ENCODE measurements around the gene DCUN1D2.
"Not testable (repeated sequence)": the region's sequence is repeated elsewhere in the genome, so short reads cannot be mapped to it uniquely, and the experiment has no call there.

The DCUN1D2 gene

DNA sequence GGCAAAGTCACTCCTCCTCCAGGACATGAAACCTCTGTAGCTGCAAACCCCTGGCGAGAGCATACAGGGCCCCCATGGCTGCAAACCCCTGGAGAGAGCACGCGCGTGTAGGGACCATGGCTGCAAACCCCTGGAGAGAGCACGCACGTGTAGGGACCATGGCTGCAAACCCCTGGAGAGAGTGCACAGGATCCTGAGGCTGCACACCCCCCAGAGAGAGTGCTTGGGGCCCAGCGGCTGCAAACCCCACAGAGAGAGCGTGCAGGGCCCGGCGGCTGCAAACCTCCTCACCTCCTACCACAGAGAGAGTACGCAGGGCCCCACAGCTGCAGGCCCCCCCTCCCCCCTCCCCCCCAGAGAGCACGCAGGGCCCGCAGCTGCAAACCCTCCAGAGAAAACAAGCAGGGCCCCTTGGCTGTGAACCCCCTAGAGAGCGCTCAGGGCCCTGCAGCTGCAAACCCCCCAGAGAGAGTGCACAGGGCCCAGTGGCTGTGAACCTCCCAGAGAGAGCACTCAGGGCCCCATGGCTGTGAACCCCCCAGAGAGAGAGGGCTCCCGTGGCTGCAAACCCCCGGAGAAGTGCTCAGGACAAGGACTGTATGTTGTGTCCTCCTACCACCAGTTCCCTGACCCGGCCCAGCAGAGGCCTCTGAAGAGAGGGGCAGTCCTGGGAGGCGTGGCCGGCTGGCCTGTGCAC, 44.6 kb downstream of the DCUN1D2 start:
- no peak for DNase-seq (ENCODE audit: low read depth)

- DNase-seq (ENCODE audit: low read depth): no peak
Observed at GRCh38 chr13:113443991-113444390, 46.5 kb downstream of the DCUN1D2 start.

DNA sequence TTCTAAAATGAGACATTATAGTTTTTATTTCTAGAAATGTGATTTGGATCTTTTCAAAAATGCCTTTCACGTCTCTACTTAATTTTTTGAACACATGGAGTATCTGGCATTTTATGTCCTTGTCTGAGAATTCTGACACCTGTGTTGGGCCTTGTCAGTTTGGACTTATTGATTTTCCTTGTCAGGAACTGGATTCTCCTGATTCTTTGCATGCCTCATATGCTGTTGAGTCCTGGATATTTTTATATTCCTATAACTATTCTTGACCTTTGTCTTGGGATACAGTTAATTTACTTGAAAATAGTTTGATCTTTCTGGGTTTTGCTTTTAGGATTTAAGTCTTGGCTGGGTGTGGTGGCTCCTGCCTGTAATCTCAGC, 47.5 kb downstream of the DCUN1D2 start:
- DNase-seq (ENCODE audit: low read depth): no peak

DNA sequence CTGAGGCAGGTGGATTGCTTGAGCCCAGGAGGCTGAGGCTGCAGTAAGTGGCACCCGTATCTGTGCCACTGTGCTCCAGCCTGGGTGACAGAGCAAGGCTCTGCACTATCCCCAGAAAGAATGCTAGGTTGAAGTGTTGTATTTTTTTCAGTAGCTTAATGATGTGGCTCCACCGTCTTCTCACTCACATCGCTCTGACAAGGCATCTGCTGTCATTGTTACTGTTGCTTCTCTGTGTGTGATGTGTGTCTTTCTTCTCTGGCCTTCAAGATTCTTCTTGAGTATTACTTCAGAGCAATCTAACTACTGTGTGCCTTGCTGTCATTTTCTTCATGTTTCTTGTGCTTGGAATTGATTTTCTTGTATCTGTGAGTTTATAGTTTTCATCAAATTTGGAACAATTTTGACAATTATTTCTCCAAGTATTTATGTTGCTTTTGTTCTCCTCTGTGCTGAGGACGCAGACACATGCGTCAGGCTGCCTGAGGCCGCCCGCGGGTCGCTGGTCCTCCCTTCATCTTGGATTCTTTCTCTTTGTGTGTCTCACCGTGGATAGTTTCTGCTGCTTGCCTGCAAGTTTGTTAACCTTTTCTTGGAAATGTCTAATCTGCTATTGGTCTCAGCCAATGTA, 48.0 kb downstream of the DCUN1D2 start:
- DNase-seq (ENCODE audit: low read depth): no peak

DNA sequence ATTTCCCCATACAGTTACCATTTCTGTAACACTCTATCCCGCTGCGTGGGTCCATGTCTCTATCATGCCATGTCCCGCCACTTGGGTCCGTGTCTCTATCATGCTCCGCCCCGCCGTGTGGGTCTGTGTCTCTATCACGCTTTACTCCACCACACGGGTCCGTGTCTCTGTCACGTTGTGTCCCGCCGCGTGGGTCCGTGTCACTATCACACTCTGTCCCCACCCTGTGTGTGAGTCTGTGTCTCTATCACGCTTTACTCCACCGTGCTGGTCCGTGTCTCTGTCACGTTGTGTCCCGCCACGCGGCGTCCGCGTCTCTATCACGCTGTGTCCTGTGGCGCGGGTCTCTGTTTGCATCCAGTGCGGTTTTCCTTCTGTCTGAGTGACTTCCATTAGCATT, 48.9 kb downstream of the DCUN1D2 start:
- DNase-seq (ENCODE audit: low read depth): no peak

GRCh38 chr13:113437408-113438010, 53.0 kb downstream of the DCUN1D2 start:
- DNase-seq (ENCODE audit: low read depth): no peak

- DNase-seq (ENCODE audit: low read depth): not testable (repeated sequence)
Observed at GRCh38 chr13:113436866-113437265, 53.6 kb downstream of the DCUN1D2 start.

GRCh38 chr13:113435907-113436306, 54.6 kb downstream of the DCUN1D2 start:
- DNase-seq (ENCODE audit: low read depth): not testable (repeated sequence)

- no peak for DNase-seq (ENCODE audit: low read depth)
Observed at GRCh38 chr13:113433391-113433916, 57.1 kb downstream of the DCUN1D2 start.

DNA sequence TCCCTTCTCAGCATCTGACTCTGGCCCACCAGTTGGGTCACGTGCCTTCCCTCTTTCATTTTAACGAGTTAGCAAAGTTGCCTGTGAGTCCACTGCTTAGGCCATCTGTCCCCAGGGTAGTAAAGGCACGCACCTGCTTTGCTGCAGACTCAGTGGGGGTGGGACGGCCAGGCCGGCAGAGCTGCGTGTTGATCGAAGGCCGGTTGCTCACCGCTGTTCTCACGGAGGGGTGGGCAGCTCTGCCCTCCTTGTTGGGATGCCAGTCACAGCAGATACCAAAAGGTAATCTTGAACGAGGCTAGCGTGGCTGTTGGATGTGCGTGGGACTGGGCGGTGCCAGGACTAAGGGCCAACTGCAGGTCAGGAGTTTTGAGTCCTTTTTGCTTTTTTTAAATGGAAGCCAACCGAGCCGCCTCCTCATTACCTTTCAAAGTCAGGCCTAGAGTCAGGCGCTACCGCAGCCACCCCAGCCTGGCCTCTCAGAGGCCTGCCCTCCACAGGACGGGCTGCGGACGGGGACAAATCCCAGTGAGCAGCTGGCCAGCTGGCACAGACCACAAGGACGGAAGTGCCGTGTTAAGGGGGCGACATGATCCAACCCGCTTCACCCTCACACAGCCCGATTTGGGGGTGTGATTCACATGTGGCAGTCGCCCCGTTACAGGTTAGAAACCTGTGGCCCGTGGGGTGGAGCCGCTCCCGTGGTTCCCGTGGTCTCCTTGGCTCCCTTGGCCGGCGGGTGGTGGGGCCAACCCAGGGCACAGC, 57.8 kb downstream of the DCUN1D2 start:
- DNase-seq (ENCODE audit: low read depth): no peak

DNA sequence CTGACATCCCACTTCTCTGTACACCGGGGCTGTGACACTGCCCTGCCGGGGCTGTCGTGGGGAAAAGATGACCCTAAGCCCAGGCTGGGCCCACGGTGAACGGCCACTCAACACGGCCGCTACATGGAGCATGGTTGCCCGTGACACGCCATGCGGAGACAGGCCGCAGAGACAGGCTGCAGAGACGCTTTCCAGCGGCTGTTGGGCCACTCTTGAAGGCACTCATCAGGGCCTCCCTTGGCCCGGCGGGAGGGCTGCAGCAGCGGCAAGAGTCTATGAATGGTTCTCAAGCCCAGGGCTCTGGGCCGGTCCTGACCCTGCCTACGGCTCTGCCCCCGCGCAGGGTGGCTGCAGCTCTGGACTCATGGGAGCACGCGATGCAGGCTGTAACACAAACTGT, 59.3 kb downstream of the DCUN1D2 start:
- DNase-seq (ENCODE audit: low read depth): no peak

- DNase-seq (ENCODE audit: low read depth): no peak
Observed at GRCh38 chr13:113430378-113431110, 60.0 kb downstream of the DCUN1D2 start.

GRCh38 chr13:113429608-113429985, 60.9 kb downstream of the DCUN1D2 start:
- no peak for DNase-seq (ENCODE audit: low read depth)

DNA sequence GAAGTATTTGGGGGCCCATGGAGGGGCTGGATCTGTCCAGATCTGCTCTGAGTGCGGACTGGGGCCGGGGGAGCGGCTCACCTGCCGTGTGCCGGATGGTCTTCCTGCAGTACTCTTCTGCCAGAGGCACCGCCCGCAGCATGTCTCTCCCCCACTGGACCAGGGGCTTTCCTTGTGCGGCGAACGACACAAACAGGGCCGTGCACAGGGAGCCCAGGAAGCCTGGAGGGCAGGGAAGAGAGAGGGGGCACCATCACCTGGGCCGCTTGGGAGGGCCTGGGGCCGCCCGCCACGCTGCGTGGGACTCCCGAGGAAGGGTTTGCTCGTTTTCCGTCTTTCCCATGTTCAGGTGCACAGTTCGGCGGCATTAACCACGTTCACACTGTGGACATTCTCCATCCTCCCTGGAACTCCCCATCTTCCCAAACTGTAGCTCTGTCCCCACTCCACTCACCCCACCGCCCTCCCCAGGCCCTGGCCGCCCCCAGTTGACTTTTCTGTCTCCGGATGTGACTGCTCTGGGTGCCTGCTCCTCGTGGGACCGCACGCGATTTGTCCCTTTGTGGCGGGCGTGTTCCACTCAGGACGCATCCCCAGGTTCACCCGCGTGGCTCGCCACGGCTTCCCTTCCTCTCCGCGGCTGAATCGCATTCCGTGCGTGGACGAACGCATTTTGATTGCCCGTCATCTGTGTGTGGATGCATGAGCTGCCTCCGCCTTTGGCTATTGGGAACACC, 61.5 kb downstream of the DCUN1D2 start:
- no peak for DNase-seq (ENCODE audit: low read depth)

DNA sequence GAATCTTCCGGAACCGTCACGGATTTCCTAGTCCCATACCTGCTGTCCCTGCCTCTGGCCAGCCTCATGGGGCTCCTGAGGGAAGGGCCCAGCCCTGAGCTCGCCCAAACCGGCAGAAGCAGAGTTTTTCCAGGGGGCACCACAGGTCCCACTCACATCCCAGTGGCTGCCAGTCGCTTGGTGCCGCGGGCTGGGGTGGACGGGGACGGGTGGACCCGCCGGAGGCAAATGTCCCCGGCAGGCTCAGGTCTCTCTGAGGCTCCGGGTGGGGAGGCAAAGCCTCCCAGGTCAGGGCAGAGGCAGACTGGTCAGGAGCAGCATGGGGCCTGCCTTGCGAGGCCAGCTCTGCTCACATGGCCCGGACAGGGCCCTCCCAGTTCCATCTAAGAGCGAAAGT, 62.0 kb downstream of the DCUN1D2 start:
- DNase-seq (ENCODE audit: low read depth): no peak

- no peak for DNase-seq (ENCODE audit: low read depth)
Observed at GRCh38 chr13:113427562-113428468, 62.7 kb downstream of the DCUN1D2 start.

DNA sequence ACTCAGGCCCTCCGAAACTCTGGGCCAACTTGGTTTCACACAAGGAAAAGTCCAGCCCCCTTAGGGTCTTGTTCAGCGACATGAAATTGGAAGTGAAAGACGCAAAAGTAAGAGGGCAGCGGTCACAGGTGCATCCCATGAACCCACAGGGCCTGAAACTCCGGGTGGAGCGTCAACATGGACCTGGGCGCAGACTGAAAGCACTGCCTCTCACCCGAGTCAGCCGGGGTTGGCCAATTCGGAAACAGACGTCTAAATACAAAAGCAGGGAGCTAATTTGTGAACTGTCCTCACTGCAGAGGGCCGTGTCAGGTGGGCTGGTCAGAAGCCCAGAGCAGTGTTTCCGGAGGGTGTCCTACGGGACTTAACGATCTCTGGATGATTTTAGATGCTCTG, 63.9 kb downstream of the DCUN1D2 start:
- DNase-seq (ENCODE audit: low read depth): no peak

DNA sequence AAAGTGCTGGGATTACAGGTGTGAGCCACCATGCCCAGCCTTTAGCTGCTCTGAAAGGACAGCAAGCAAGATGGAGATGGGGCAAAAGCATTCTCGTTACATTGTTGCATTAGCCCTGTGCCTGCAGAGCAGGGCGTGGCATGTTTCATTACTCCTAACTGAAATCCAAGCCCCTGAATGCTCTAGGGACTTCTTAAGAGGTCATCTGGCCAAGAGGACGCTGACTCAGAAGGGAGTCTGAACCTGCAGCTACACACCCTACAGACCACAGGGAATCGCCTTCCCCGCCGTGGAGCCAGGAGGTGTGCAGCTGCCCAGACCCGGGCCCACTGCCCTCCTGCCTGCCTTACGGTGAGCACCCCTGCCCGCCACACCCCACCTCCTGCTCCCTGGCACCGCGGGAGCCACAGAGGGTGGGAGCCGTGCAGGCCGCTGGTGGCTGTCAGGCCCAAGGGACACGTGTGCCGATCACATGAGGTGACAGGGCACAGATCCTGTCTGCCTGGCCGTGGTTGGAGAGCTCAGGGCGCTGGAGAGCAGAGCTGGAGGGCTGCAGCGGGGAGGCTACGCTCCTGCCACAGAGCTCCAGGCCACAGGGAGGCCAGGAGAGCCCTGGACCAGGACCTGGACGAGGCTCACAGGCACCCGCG, 64.4 kb downstream of the DCUN1D2 start:
- no peak for DNase-seq (ENCODE audit: low read depth)

DNA sequence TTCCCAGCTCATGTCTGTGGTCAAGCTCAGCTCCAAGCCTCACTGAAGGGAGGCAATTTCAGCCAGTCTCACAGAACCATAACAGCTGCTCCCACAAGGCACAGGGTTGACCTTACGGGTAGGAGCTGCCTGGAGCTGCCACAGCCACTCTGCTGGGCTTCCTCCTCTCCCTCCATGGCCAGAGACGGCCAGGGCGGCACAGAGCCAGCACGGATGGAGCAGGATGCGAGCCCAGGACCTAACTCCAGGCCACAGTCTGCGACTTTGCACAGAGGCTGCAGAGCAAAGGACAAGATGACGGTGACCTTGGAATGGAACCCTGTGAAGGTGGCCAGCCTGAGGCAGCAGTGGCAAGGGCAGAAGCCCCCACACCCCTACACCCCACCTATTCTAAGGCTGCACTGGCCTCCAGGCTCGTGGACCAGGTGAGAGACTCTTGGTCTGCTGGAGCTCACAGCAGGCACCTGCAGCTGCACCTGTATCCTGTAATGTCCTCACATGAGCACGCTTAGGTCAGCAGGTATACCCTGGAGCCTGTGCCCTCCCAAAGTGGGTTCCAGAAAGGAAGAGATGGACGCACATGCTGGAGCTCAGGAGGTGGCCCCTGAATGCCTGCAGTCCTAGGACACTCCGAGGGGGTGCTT, 66.9 kb downstream of the DCUN1D2 start:
- DNase-seq (ENCODE audit: low read depth): no peak

Measured in stimulated activated CD8-positive, alpha-beta memory T cell treated with anti-CD3 and anti-CD28 coated beads, Interleukin-12 subunit alpha, Interleukin-12 subunit beta, amount 100 ng/mL, for 4 hours (primary cell).